Hematopoietic multipotent progenitor cell treated with erythropoietin and hydrocortisone succinate and interleukin-3 and kit ligand, for 6 days (in vitro differentiated cells): ENCODE measurements around the gene C12orf75.
"Not testable (repeated sequence)": the region's sequence is repeated elsewhere in the genome, so short reads cannot be mapped to it uniquely, and the experiment has no call there.

Source experiments
- DNase-seq: peaks from one replicate; pipeline ENCODE4 v3.0.0-alpha.2; 2015

C12orf75 gene

GRCh38 chr12:105311936-105312335 lies 18.6 kb upstream of the C12orf75 start:
- not testable (repeated sequence) for DNase-seq

GRCh38 chr12:105313755-105314154 lies 16.7 kb upstream of the C12orf75 start:
- not testable (repeated sequence) for DNase-seq

- DNase-seq = no peak
These were observed 15.4 kb upstream of the C12orf75 start for GRCh38 chr12:105315130-105315529.

GRCh38 chr12:105315726-105316125 lies 14.8 kb upstream of the C12orf75 start:
- DNase-seq = no peak

- no peak for DNase-seq
These were observed 13.3 kb upstream of the C12orf75 start for GRCh38 chr12:105316931-105317852.

- DNase-seq = no peak
These were observed 12.4 kb upstream of the C12orf75 start for GRCh38 chr12:105317942-105318621.

GRCh38 chr12:105318651-105319483 lies 11.6 kb upstream of the C12orf75 start:
- no peak for DNase-seq

- no peak for DNase-seq
These were observed 10.7 kb upstream of the C12orf75 start for GRCh38 chr12:105319691-105320209.

GRCh38 chr12:105321125-105321524 lies 9.4 kb upstream of the C12orf75 start:
- no peak for DNase-seq

GRCh38 chr12:105322070-105322469 lies 8.4 kb upstream of the C12orf75 start:
- no peak for DNase-seq

GRCh38 chr12:105324704-105325103 lies 5.8 kb upstream of the C12orf75 start:
- no peak for DNase-seq

GRCh38 chr12:105325117-105325516 lies 5.4 kb upstream of the C12orf75 start:
- DNase-seq = no peak

- no peak for DNase-seq
These were observed 587 bp upstream of the C12orf75 start for GRCh38 chr12:105329926-105330282.

GRCh38 chr12:105330931-105331804 lies 677 bp downstream of the C12orf75 start:
- peak; percentile 23 for DNase-seq

- DNase-seq = no peak
These were observed 1.3 kb downstream of the C12orf75 start for GRCh38 chr12:105331805-105332251.

GRCh38 chr12:105332286-105332685 lies 1.8 kb downstream of the C12orf75 start:
- not testable (repeated sequence) for DNase-seq

- no peak for DNase-seq
These were observed 2.4 kb downstream of the C12orf75 start for GRCh38 chr12:105332925-105333324.

- no peak for DNase-seq
These were observed 3.5 kb downstream of the C12orf75 start for GRCh38 chr12:105334001-105334400.

- DNase-seq = no peak
These were observed 4.1 kb downstream of the C12orf75 start for GRCh38 chr12:105334582-105334981.

GRCh38 chr12:105335856-105336255 lies 5.4 kb downstream of the C12orf75 start:
- no peak for DNase-seq

GRCh38 chr12:105336411-105336810 lies 5.9 kb downstream of the C12orf75 start:
- no peak for DNase-seq

GRCh38 chr12:105337391-105337790 lies 6.9 kb downstream of the C12orf75 start:
- peak; percentile 64 for DNase-seq
